GM23338 (cell line): ENCODE results near the gene SYNCRIP. TPM values are rescaled to one million over a fixed set of nuclear protein-coding genes. Genes with fewer than 3 reads are reported as not detected.

ENCODE experiments used
- ATAC-seq: fragments of 200-7000 bp; cut with Tn5 transposase; 3 replicates; pipeline ENCODE4 v1.9.1; 2020
- DNase-seq: peaks from one replicate; pipeline ENCODE4 v3.0.0-alpha.2; 2015; ENCODE audit warnings: low spot score
- H2AFZ ChIP-seq: fragments of 200-600 bp; sonication (generic); 2 replicates; pipeline ENCODE4 v1.8.0; 2016; ENCODE audit warnings: antibody characterized with exemption, mild to moderate bottlenecking, moderate library complexity
- H3F3A ChIP-seq: fragments of 200-600 bp; sonication (generic); replicated peaks from 2 replicates; pipeline ENCODE4 v1.8.0; 2017; ENCODE audit warnings: antibody characterized with exemption, mixed run types, low read depth
- H3K27ac ChIP-seq: fragments of 200-600 bp; sonication (generic); 2 replicates; pipeline ENCODE4 v1.6.1; 2016; ENCODE audit warnings: low read depth
- H3K27me3 ChIP-seq: fragments of 200-600 bp; sonication (generic); 2 replicates; pipeline ENCODE4 v1.8.0; 2016; ENCODE audit warnings: mild to moderate bottlenecking, mixed run types, moderate library complexity; ENCODE audit not compliant: insufficient read depth
- H3K36me3 ChIP-seq: fragments of 200-600 bp; sonication (generic); 2 replicates; pipeline ENCODE4 v1.8.0; 2016; ENCODE audit warnings: mild to moderate bottlenecking; ENCODE audit not compliant: insufficient read depth
- H3K4me1 ChIP-seq: fragments of 200-600 bp; sonication (generic); 2 replicates; pipeline ENCODE4 v1.8.0; 2016; ENCODE audit warnings: mild to moderate bottlenecking, moderate library complexity; ENCODE audit not compliant: insufficient read depth
- H3K4me2 ChIP-seq: fragments of 200-600 bp; sonication (generic); 2 replicates; pipeline ENCODE4 v1.7.1; 2017; ENCODE audit warnings: mixed run types
- H3K4me3 ChIP-seq: fragments of 200-600 bp; sonication (generic); 2 replicates; pipeline ENCODE4 v1.6.1; 2016; ENCODE audit warnings: mixed run types
- H3K79me2 ChIP-seq: fragments of 200-600 bp; sonication (generic); replicated peaks from 2 replicates; pipeline ENCODE4 v1.8.0; 2017; ENCODE audit warnings: mild to moderate bottlenecking; ENCODE audit not compliant: insufficient read depth
- H3K9me2 ChIP-seq: fragments of 200-600 bp; sonication (generic); 2 replicates; pipeline ENCODE4 v1.8.0; 2017; ENCODE audit not compliant: insufficient read depth
- H4K20me1 ChIP-seq: fragments of 200-600 bp; sonication (generic); replicated peaks from 2 replicates; pipeline ENCODE4 v1.8.0; 2017; ENCODE audit warnings: mild to moderate bottlenecking; ENCODE audit not compliant: insufficient read depth
- H3K27ac Mint-ChIP-seq: 2 replicates; pipeline ENCODE4 v1.8.0; 2020; ENCODE audit warnings: inconsistent platforms, mild to moderate bottlenecking, moderate library complexity, mixed read lengths
- H3K27me3 Mint-ChIP-seq: 3 replicates; pipeline ENCODE4 v1.8.0; 2022; ENCODE audit warnings: low read depth, mild to moderate bottlenecking, moderate library complexity, mixed read lengths, inconsistent platforms; ENCODE audit not compliant: insufficient read depth, poor library complexity
- H3K36me3 Mint-ChIP-seq: 3 replicates; pipeline ENCODE4 v1.8.0; 2021; ENCODE audit warnings: low read depth, mild to moderate bottlenecking, inconsistent platforms, moderate library complexity, mixed read lengths
- H3K4me1 Mint-ChIP-seq: 3 replicates; pipeline ENCODE4 v1.8.0; 2020; ENCODE audit warnings: mild to moderate bottlenecking, inconsistent platforms, mixed read lengths
- H3K4me3 Mint-ChIP-seq: 3 replicates; pipeline ENCODE4 v1.8.0; 2021; ENCODE audit warnings: moderate library complexity, mild to moderate bottlenecking, inconsistent platforms, mixed read lengths
- H3K9me3 Mint-ChIP-seq: 3 replicates; pipeline ENCODE4 v1.8.0; 2020; ENCODE audit warnings: moderate library complexity, mild to moderate bottlenecking, inconsistent platforms, mixed read lengths
- CREB1 ChIP-seq: fragments of 250-450 bp; sonication (Bioruptor Pico); IDR thresholded peaks from 2 replicates; pipeline ENCODE4 v1.5.0; 2020; ENCODE audit warnings: low read depth, mild to moderate bottlenecking, moderate library complexity
- CTCF ChIP-seq, 2 experiments: fragments of 200-600 bp in 1 of 2; sonication (generic) in 1 of 2; conservative IDR thresholded peaks; 2 replicates each; pipeline versions ENCODE4 v1.5.1 to v1.6.1; 2016 to 2017; ENCODE audit warnings: antibody characterized with exemption in 2 of 2, low read depth in 2 of 2, mild to moderate bottlenecking in 2 of 2, moderate library complexity in 1 of 2
- EZH2 ChIP-seq: fragments of 200-600 bp; sonication (generic); IDR thresholded peaks from one replicate; pipeline ENCODE4 v1.8.0; 2017; ENCODE audit warnings: antibody characterized with exemption, mild to moderate bottlenecking, low read depth; ENCODE audit not compliant: unreplicated experiment
- EZH2phosphoT487 ChIP-seq: fragments of 200-600 bp; sonication (generic); IDR thresholded peaks from one replicate; pipeline ENCODE4 v1.8.1; 2018; ENCODE audit warnings: antibody characterized with exemption; ENCODE audit not compliant: unreplicated experiment
- JUNB ChIP-seq: IDR thresholded peaks from one replicate; pipeline ENCODE4 v1.6.1; 2016; ENCODE audit warnings: antibody characterized with exemption; ENCODE audit not compliant: unreplicated experiment
- NANOG ChIP-seq: IDR thresholded peaks from 2 replicates; pipeline ENCODE4 v1.6.1; 2016; ENCODE audit warnings: antibody characterized with exemption, borderline replicate concordance
- POLR2AphosphoS5 ChIP-seq: IDR thresholded peaks from 2 replicates; pipeline ENCODE4 v1.6.1; 2016; ENCODE audit warnings: antibody characterized with exemption, low read depth
- STAT1 ChIP-seq: IDR thresholded peaks from one replicate; pipeline ENCODE4 v1.6.1; 2016; ENCODE audit warnings: antibody characterized with exemption; ENCODE audit not compliant: unreplicated experiment
- ZNF114 ChIP-seq: fragments of 250-450 bp; sonication (Bioruptor Pico); IDR thresholded peaks from 2 replicates; pipeline ENCODE4 v1.5.0; 2020; ENCODE audit warnings: mild to moderate bottlenecking, moderate library complexity
- ZNF331 ChIP-seq: fragments of 250-450 bp; sonication (Bioruptor Pico); IDR thresholded peaks from 2 replicates; pipeline ENCODE4 v1.5.0; 2020; ENCODE audit warnings: low read depth, mild to moderate bottlenecking, moderate library complexity
- polyA plus RNA-seq: library from polyadenylated mRNA; unstranded; fragments of >200 nt; fragmentation: Nextera tagmentation; extraction: Ambion mirVana; gene quantifications from 2 replicates; pipeline ENCODE4 v1.2.1, GENCODE V29; 2016
- total RNA-seq: library from RNA; depleted of rRNA; stranded (reverse); fragments of >200 nt; shearing (Covaris generic); gene quantifications from 2 replicates; pipeline ENCODE4 v1.2.3, GENCODE V29; 2014
- TF ChIP-seq, protein P1 (sequence below): IDR thresholded peaks from 2 replicates; pipeline ENCODE4 v1.6.1; 2016; ENCODE audit warnings: antibody characterized with exemption
- TF ChIP-seq, protein P2 (sequence below): IDR thresholded peaks from one replicate; pipeline ENCODE4 v1.6.1; 2018; ENCODE audit warnings: antibody characterized with exemption; ENCODE audit not compliant: unreplicated experiment
- TF ChIP-seq, protein P3 (sequence below): fragments of 250-450 bp; sonication (Bioruptor Pico); IDR thresholded peaks from 2 replicates; pipeline ENCODE4 v1.5.0; 2020; ENCODE audit warnings: mild to moderate bottlenecking, moderate library complexity

The SYNCRIP gene
- total and polyA plus RNA-seq, 2 experiments from 2014 or later = 163 to 164 TPM

- H3K4me2 ChIP-seq = no peak overlapping the region
- Mint-ChIP-seq H3K4me3 (no peak overlapping the region), H3K27ac (no peak overlapping the region), H3K27me3 (peaks cover 1% of the 10 kb centered on the region), H3K36me3 (peaks cover 2% of the 10 kb centered on the region; the same call in 2 of the 3 replicates), H3K9me3 (0 out of 3 replicates have a peak, but pooled peaks cover 2% of the 10 kb centered on the region), H3K4me1 (no peaks in the 10 kb centered on the region)
- H3K4me3 ChIP-seq = no peak overlapping the region
- no peak for TF ChIP-seq JUNB
- TF ChIP-seq, protein P1, sequence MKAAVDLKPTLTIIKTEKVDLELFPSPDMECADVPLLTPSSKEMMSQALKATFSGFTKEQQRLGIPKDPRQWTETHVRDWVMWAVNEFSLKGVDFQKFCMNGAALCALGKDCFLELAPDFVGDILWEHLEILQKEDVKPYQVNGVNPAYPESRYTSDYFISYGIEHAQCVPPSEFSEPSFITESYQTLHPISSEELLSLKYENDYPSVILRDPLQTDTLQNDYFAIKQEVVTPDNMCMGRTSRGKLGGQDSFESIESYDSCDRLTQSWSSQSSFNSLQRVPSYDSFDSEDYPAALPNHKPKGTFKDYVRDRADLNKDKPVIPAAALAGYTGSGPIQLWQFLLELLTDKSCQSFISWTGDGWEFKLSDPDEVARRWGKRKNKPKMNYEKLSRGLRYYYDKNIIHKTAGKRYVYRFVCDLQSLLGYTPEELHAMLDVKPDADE = no peak
- TF ChIP-seq, protein P2, sequence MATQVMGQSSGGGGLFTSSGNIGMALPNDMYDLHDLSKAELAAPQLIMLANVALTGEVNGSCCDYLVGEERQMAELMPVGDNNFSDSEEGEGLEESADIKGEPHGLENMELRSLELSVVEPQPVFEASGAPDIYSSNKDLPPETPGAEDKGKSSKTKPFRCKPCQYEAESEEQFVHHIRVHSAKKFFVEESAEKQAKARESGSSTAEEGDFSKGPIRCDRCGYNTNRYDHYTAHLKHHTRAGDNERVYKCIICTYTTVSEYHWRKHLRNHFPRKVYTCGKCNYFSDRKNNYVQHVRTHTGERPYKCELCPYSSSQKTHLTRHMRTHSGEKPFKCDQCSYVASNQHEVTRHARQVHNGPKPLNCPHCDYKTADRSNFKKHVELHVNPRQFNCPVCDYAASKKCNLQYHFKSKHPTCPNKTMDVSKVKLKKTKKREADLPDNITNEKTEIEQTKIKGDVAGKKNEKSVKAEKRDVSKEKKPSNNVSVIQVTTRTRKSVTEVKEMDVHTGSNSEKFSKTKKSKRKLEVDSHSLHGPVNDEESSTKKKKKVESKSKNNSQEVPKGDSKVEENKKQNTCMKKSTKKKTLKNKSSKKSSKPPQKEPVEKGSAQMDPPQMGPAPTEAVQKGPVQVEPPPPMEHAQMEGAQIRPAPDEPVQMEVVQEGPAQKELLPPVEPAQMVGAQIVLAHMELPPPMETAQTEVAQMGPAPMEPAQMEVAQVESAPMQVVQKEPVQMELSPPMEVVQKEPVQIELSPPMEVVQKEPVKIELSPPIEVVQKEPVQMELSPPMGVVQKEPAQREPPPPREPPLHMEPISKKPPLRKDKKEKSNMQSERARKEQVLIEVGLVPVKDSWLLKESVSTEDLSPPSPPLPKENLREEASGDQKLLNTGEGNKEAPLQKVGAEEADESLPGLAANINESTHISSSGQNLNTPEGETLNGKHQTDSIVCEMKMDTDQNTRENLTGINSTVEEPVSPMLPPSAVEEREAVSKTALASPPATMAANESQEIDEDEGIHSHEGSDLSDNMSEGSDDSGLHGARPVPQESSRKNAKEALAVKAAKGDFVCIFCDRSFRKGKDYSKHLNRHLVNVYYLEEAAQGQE = no peak
- no peak for TF ChIP-seq ZNF114 (CRISPR knock-in tag)
- no peak for TF ChIP-seq STAT1
- no peak for TF ChIP-seq NANOG
- no peak for TF ChIP-seq EZH2
- TF ChIP-seq, protein P3, sequence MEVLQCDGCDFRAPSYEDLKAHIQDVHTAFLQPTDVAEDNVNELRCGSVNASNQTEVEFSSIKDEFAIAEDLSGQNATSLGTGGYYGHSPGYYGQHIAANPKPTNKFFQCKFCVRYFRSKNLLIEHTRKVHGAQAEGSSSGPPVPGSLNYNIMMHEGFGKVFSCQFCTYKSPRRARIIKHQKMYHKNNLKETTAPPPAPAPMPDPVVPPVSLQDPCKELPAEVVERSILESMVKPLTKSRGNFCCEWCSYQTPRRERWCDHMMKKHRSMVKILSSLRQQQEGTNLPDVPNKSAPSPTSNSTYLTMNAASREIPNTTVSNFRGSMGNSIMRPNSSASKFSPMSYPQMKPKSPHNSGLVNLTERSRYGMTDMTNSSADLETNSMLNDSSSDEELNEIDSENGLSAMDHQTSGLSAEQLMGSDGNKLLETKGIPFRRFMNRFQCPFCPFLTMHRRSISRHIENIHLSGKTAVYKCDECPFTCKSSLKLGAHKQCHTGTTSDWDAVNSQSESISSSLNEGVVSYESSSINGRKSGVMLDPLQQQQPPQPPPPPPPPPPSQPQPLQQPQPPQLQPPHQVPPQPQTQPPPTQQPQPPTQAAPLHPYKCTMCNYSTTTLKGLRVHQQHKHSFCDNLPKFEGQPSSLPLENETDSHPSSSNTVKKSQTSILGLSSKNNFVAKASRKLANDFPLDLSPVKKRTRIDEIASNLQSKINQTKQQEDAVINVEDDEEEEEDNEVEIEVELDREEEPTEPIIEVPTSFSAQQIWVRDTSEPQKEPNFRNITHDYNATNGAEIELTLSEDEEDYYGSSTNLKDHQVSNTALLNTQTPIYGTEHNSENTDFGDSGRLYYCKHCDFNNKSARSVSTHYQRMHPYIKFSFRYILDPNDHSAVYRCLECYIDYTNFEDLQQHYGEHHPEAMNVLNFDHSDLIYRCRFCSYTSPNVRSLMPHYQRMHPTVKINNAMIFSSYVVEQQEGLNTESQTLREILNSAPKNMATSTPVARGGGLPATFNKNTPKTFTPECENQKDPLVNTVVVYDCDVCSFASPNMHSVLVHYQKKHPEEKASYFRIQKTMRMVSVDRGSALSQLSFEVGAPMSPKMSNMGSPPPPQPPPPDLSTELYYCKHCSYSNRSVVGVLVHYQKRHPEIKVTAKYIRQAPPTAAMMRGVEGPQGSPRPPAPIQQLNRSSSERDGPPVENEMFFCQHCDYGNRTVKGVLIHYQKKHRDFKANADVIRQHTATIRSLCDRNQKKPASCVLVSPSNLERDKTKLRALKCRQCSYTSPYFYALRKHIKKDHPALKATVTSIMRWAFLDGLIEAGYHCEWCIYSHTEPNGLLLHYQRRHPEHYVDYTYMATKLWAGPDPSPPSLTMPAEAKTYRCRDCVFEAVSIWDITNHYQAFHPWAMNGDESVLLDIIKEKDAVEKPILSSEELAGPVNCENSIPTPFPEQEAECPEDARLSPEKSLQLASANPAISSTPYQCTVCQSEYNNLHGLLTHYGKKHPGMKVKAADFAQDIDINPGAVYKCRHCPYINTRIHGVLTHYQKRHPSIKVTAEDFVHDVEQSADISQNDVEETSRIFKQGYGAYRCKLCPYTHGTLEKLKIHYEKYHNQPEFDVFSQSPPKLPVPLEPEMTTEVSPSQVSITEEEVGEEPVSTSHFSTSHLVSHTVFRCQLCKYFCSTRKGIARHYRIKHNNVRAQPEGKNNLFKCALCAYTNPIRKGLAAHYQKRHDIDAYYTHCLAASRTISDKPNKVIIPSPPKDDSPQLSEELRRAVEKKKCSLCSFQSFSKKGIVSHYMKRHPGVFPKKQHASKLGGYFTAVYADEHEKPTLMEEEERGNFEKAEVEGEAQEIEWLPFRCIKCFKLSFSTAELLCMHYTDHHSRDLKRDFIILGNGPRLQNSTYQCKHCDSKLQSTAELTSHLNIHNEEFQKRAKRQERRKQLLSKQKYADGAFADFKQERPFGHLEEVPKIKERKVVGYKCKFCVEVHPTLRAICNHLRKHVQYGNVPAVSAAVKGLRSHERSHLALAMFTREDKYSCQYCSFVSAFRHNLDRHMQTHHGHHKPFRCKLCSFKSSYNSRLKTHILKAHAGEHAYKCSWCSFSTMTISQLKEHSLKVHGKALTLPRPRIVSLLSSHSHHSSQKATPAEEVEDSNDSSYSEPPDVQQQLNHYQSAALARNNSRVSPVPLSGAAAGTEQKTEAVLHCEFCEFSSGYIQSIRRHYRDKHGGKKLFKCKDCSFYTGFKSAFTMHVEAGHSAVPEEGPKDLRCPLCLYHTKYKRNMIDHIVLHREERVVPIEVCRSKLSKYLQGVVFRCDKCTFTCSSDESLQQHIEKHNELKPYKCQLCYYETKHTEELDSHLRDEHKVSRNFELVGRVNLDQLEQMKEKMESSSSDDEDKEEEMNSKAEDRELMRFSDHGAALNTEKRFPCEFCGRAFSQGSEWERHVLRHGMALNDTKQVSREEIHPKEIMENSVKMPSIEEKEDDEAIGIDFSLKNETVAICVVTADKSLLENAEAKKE (CRISPR knock-in tag) = no peak
- TF ChIP-seq EZH2phosphoT487 = no peak
- TF ChIP-seq POLR2AphosphoS5 = no peak
- TF ChIP-seq CTCF (conservative IDR thresholded peaks at IDR 0.05; ENCODE audit: low read depth in 2 of 2) = no peak
- no peak for TF ChIP-seq ZNF331 (CRISPR knock-in tag)
- TF ChIP-seq CREB1 = no peak
- no peaks in the 10 kb centered on the region for H3K4me1 ChIP-seq
- DNase-seq (no peak), ATAC-seq (no peak)
- H4K20me1 ChIP-seq = no peaks in the 10 kb centered on the region
- no peaks in the 10 kb centered on the region for H3K79me2 ChIP-seq
- H3K36me3 ChIP-seq = no peaks in the 10 kb centered on the region
- H2AFZ ChIP-seq = no peak overlapping the region
- H3F3A ChIP-seq = no peaks in the 10 kb centered on the region
- no peaks in the 10 kb centered on the region for H3K9me2 ChIP-seq
- no peak overlapping the region for H3K27ac ChIP-seq
- no peaks in the 10 kb centered on the region for H3K27me3 ChIP-seq
Measured at GRCh38 chr6:85662251-85662650, 19.6 kb upstream of the SYNCRIP start.
